Measurements from ENCODE around the gene GNAI1.

DNA sequence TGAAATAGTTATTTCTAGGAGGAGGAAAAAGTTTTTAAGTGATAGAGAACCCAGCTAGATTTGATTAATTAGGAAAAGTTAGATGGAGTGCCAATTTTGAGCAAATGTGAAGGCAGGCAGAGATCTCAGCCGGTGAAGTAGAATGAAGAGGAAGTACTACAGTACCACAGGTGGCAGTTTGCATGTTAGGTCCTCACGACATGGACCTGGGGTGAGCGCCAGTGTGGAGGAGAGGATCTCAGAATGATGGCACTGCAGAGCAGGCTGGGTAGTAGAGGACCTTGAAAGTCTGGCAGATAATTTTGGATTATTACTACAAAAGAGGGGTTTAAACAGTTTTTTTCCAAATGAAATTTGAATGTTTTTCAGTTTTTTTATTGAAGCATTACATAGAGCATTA is 81.1 kb downstream of the GNAI1 start:
- TF ChIP-seq, protein P1, sequence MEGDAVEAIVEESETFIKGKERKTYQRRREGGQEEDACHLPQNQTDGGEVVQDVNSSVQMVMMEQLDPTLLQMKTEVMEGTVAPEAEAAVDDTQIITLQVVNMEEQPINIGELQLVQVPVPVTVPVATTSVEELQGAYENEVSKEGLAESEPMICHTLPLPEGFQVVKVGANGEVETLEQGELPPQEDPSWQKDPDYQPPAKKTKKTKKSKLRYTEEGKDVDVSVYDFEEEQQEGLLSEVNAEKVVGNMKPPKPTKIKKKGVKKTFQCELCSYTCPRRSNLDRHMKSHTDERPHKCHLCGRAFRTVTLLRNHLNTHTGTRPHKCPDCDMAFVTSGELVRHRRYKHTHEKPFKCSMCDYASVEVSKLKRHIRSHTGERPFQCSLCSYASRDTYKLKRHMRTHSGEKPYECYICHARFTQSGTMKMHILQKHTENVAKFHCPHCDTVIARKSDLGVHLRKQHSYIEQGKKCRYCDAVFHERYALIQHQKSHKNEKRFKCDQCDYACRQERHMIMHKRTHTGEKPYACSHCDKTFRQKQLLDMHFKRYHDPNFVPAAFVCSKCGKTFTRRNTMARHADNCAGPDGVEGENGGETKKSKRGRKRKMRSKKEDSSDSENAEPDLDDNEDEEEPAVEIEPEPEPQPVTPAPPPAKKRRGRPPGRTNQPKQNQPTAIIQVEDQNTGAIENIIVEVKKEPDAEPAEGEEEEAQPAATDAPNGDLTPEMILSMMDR (conservative IDR thresholded peaks at IDR 0.05; ENCODE audit: low read length) = no peak
- TF ChIP-seq EZH2phosphoT487 (IDR thresholded peaks at IDR 0.05; ENCODE audit: borderline replicate concordance, low read depth, low read length) = no peak

Measured in OCI-LY7 (cell line).